Cortex of kidney (tissue), 1 donor: ENCODE results near the gene NBDY.
"Not testable (repeated sequence)": the region's sequence is repeated elsewhere in the genome, so short reads cannot be mapped to it uniquely, and the experiment has no call there.

Experiments used
- DNase-seq: peaks from one replicate; lab custom pipeline; 2025; lab: John Stamatoyannopoulos, UW

Gene NBDY

GRCh38 chrX:56764153-56764974 is 35.3 kb downstream of the NBDY start:
- no peak for DNase-seq

GRCh38 chrX:56764975-56765791 is 36.1 kb downstream of the NBDY start:
- DNase-seq = no peak

- DNase-seq = no peak
Observed at GRCh38 chrX:56765811-56766553, 36.9 kb downstream of the NBDY start.

GRCh38 chrX:56766554-56767347 is 37.7 kb downstream of the NBDY start:
- DNase-seq = no peak

GRCh38 chrX:56767348-56768119 is 38.5 kb downstream of the NBDY start:
- not testable (repeated sequence) for DNase-seq

- DNase-seq = not testable (repeated sequence)
Observed at GRCh38 chrX:56768120-56768660, 39.1 kb downstream of the NBDY start.

GRCh38 chrX:56772675-56773521 is 43.9 kb downstream of the NBDY start:
- not testable (repeated sequence) for DNase-seq

- DNase-seq = not testable (repeated sequence)
Observed at GRCh38 chrX:56773522-56774060, 44.5 kb downstream of the NBDY start.

- not testable (repeated sequence) for DNase-seq
Observed at GRCh38 chrX:56778099-56778923, 49.3 kb downstream of the NBDY start.

- DNase-seq = not testable (repeated sequence)
Observed at GRCh38 chrX:56778924-56779468, 50.0 kb downstream of the NBDY start.

GRCh38 chrX:56780681-56781649 is 51.9 kb downstream of the NBDY start:
- DNase-seq = not testable (repeated sequence)

GRCh38 chrX:56782352-56782751 is 53.3 kb downstream of the NBDY start:
- no peak for DNase-seq

- DNase-seq = no peak
Observed at GRCh38 chrX:56782791-56783449, 53.9 kb downstream of the NBDY start.

- DNase-seq = no peak
Observed at GRCh38 chrX:56783450-56783831, 54.4 kb downstream of the NBDY start.

- no peak for DNase-seq
Observed at GRCh38 chrX:56783996-56784620, 55.1 kb downstream of the NBDY start.

- DNase-seq = no peak
Observed at GRCh38 chrX:56784666-56785065, 55.6 kb downstream of the NBDY start.
